Measurements from ENCODE around the gene ENPEP. TPM values are rescaled to one million over a fixed set of nuclear protein-coding genes. Genes with fewer than 3 reads are reported as not detected.

The ENPEP gene
- total and polyA plus RNA-seq, 9 of the 15 experiments (the other 6 are each of a cell fraction or from before 2014, with no cell fraction given): 0.01 TPM; not detected in 7

DNA sequence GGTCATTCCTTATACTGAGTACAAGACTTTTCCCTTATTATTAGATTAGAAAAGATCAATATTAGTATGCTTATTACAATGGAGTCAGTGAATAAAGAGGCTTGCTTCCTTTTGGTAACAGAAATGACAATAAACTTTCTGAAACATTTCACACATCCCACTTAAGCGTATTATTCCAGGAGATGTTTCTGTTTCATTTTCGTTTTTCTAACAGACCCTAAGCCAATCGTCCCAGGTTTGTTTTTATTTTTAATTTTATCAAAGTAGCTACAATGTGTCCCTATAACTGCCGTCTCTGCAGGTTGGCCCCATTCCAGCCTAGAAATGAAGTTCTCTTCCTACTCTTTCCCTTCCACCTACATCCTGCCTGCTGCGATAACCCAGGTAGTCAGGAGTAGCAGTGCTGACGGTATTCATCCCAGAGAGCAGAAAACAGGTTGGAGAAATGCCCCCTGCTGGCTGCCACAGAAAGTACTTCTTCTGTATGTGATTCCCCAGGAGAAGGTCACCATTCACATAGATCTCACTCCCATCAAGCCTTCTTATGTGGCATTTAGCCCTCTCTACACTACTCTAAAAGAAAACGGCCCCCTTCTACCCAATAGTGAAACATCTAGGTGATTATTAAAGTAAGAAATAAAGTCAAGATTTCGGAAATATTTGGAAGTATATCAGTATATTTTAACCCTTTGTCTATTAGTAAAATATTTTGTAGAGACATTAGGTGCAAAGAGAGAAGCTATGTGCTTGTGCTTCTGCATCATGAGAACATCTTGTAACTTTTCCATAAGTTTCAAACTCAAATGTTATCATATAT is 40.4 kb downstream of the ENPEP start (continued):
- peak; percentile 41; the same call in 1 of the 2 replicates for TF ChIP-seq STAG1 (CRISPR knock-in tag; IDR thresholded peaks at IDR 0.05; ENCODE audit: borderline replicate concordance)
- peak; percentile 78 for TF ChIP-seq SMC3 (conservative IDR thresholded peaks at IDR 0.05; ENCODE audit: insufficient read depth, low read depth, low read length)
- peak in 1 of 2 experiments; percentile 39; a peak in 1 of 4 replicates for TF ChIP-seq RCOR1 (IDR thresholded peaks at IDR 0.05; ENCODE audit: borderline replicate concordance in 1 of 2, low read depth in 2 of 2, low read length in 2 of 2)
- TF ChIP-seq CTCF (IDR thresholded peaks at IDR 0.05 in 2 of 3, conservative IDR thresholded peaks at IDR 0.05 in 1 of 3; ENCODE audit: insufficient read depth in 2 of 3, low read depth in 1 of 3, low read length in 3 of 3): peak; percentile 69 to 81 (median 76)
- no peak for TF ChIP-seq MCM7 (IDR thresholded peaks at IDR 0.05)
- no peak for TF ChIP-seq ARID2 (IDR thresholded peaks at IDR 0.05)
- peak; percentile 64; the same call in 1 of the 2 replicates for TF ChIP-seq CTBP1 (IDR thresholded peaks at IDR 0.05; ENCODE audit: borderline replicate concordance)

All from K562 (cell line).